OCI-M1 (cell line): Measurements from ENCODE around the gene EPB41L3.
A peak's percentile ranks its signal among the peaks of the same experiment; 100 is the strongest.
"Not testable (repeated sequence)": the region's sequence is repeated elsewhere in the genome, so short reads cannot be mapped to it uniquely, and the experiment has no call there.

Experiments
- DNase-seq: peaks from one replicate; lab custom pipeline; 2025; lab: John Stamatoyannopoulos, UW

Gene EPB41L3

DNA sequence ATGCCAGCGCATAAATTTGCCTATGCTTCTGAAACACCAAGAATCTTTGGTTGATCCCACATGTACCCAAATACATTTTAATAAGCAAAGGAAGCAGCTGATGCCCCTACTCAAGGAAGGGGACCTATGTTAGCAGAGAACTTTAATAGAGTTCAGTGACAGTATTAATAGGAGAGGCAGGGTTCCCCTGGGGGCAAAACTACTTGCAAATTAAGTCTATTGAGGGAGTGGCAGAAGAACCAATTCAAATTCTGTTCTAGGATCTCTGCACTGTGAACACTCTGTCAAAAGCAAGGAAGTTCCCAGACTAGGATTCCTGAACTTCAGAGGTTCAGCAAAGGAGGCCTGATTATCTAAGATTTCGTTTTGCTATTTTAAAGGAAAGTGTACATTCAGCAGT lies 47.5 kb downstream of the EPB41L3 start:
- DNase-seq = no peak

DNA sequence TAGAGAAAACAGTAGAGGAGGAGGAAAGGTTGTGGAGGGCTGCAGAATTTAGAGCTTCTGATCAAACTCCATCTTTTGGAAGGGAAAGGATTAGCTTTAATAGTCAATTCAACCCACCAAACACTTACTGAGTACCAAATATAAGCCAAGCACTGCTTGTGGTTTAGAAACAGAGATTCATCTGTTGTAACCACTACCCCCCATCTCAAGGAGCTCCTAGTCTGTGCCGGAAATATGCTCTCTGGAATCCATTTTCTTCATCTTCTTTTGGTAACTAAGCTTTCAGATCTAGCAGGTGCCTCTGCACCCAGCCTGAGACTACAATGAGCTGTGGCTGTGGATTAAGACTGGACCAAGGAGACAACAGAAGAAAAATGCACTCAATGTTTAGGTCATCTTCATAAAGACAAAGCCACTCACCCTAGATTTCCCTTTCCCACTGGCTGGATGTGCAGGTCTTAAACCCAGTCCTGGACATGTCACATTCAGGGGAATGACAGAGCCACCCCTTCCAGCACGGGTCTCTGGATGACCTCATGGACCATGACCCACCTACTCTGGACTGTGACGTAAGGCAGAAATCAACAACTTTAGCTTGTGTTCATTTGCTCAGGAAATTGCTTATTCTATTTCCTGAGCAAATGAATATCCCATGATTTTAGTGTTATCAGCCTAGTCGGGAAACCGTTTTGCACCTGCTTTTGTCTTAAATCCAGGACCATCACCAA lies 52.9 kb downstream of the EPB41L3 start:
- no peak for DNase-seq

DNA sequence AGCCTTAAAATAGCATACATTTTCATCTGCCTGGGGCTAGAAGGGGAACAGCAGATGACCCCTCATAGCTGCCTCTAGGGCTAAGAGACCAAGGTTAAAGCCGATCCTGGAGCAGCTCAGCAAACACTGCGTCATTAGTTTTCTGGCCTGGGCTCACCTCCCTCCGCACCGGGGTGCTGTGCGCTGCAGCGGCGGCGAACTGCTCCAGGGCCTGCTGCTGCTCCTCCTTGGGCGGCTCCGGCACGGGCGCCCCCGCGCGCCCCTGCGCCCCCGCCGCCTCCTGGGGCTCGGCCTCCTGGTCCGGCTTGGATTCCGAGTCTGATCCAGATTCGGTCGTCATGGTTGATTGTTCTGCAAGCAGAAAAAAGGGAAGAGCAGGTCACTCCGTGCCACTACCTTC lies 55.0 kb downstream of the EPB41L3 start:
- no peak for DNase-seq

DNA sequence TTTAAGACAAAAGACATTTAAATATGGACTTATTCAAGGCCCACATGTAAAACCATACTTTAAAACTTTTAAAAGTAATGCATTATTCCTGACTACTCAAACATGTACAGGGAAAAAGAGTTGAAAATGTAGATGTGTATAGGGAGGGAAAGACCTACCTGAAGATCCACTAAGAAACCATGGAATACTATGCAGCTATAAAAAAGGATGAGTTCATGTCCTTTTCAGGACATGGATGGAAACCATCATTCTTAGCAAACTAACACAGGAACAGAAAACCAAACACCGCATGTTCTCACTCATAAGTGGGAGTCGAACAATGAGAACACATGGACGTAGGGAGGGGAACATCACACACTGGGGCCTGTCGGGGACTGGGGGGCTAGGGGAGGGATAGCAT lies 55.8 kb downstream of the EPB41L3 start:
- DNase-seq = not testable (repeated sequence)

DNA sequence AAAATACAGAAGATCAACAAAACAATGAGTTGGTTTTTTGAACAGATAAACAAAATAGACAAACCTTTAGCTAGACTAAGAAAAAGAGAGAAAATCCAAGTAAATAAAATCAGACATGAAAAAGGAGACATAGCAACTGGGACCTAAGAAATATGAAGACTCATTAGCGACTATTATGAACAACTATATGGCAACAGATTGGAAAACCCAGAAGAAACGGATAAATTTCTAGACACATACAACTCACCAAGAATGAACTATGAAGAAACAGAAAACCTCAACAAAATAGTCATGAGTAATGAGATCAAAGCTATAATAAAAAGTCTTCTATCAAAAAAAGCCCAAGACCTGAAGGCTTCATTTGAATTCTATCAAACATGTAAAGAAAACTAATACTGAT lies 59.3 kb downstream of the EPB41L3 start:
- DNase-seq = no peak

DNA sequence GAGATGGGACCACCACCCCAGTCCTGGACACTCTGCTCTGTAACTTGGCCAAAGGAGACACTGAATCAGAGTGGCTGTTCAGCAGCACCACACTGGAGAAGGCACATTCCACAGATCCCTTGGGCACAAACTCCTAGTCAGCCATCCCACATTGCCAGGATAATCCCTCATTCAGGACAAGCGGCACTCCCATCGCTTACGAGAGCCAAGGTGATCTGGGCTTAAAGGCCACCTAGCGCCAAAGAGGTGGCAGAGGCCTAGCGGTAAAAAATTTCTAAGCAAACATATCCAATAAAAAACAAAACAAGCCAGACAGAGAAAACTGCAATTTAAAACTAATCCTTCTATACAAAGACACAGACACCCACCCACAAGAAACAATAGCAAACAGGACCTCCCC lies 62.2 kb downstream of the EPB41L3 start:
- DNase-seq = no peak

DNA sequence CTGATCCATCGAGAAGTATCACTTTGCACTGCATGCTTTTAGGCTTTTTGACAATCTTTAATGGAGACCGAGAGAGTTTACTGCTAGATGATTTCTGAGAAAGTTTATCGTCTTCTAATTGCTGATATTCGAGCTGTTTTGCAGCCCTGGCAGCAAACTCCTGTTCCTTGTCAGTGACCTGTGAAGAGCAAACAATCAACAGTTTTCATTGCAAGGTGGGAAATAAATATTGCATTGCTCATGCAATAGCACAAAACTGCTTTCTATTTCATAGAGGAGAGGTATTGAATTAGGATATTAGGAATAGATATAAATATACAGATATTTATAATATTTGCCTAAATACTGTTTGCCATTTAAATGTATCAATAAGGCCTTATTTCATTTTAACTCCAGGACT lies 65.5 kb downstream of the EPB41L3 start:
- DNase-seq = no peak

DNA sequence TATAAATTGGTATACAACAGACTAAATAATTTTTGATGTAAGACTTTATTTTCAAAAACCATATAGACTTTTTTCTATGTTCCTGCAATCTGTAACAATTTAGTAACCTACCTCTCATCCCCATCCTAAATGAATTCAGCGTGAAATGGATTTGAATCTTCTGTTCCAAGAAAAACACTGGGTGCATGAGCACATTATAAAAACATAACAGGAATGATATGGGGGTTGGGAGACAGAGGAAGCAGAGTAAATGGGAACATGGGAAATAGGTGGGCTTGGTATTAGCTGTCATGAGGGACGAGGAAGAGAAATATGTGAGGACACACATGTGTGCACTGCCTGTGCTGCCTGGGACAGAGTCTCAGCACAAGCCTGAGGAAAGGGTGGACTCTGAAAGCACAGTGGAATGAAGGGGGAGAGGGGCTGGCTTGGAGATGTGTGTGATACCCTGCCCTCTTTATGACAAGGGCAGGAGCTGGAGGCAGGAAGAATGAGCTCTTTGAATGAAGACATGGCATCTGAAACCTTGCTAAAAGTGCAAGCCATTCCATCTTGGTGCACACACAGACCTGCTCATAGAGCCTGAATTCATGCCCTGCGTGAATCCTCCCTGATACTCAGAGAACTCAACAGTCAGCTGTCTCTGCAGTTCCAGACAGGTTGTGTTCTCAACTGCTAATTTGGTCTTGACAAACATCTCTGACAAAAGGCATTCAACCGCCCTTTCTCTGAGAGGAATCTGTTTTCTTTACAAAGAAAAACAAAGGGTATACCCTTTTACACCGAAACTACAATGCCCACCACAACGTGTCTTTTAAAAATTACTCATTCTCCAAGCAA lies 66.6 kb downstream of the EPB41L3 start:
- no peak for DNase-seq

DNA sequence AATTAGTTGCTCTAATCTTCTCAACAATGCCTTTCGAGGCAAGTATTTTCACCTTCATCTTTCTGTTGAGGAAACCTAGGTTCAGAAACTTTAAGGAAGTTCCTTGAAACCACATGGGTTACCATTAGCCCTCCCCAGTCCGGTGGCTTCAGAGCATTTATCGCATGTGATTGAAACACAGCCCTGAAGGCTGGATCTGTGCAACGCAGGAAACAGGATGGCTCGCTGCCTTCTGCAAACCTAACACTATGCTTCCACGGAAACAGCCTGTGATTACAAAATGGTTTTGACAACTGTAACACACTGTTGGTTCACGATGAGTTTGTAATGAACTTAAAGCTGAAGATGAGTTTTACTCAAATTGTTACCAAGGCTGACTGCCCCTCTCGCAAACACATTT lies 68.5 kb downstream of the EPB41L3 start:
- peak; percentile 30 for DNase-seq

DNA sequence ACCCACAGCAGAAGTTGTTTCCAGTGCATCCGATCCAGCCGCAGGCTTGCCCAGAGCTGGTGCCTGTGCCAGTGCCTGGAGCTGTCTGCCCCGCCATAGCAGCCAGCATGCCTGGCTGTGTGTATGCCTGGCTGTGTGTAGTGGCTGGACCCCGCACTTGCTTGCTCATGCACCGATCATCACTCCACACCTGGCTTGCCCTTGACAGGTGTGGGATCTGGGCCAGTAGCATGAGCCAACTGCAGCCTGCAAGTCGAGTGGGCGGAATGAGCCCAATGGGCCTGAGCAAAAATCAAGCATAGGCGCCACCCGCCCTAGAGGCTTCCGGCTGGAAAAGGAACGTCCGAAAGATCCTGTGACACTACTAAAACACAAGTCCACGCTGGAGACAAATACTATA lies 74.5 kb downstream of the EPB41L3 start:
- no peak for DNase-seq

DNA sequence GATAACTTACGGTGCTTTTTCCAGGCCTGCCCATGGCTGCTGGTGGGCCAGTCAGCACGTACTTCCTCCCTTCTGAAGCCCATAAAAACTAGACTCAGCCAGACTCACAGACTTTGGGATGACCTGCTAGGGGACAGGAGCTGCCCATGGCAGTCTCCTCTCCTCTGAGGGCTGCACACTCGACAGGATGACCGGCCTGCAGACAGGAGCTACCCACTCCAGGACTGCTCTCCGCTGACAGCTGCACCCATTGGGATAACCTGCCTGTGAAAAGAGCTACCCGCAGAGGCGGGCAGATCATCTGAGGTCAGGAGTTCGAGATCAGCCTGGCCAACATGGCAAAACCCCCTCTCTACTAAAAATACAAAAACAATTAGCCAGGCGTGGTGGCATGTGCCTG lies 75.4 kb downstream of the EPB41L3 start:
- no peak for DNase-seq

DNA sequence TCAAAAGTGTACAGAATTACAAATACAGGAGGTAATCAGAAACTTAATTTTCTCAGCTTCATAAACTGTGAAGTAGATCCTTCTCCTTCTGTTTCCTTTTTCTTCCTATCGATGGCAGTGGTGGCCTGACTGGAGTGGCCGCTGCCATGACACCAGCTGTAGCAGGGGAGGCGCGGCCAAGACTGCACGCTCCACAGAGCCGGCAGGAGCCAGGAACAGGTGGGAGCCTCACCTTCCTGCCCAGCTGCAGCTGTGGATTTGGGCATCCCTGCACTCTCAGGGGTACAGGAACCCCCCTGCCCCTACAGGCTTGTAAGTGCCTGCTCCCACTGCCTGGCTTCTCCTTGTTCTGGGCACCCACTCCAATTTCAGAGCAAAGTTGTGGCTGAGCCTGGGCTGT lies 76.1 kb downstream of the EPB41L3 start:
- DNase-seq = no peak

DNA sequence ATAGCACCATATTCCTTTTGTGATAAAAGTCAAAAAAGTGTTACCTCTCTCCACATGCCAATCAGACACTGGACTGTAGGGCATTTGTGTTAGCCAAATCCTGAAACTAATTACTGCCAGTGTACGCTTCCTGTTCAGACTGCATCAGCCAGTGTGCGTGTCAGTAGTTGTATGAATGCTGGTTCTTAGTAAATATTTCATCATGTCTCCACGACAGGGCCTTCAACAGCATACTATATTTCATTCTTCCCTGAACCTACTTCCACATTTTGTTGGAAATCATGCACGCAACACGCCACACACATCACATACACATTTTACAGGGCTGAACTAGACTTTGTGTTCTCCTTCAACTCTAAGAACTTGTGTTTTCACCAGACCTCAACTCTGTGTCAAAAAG lies 77.5 kb downstream of the EPB41L3 start:
- peak; percentile 38 for DNase-seq

DNA sequence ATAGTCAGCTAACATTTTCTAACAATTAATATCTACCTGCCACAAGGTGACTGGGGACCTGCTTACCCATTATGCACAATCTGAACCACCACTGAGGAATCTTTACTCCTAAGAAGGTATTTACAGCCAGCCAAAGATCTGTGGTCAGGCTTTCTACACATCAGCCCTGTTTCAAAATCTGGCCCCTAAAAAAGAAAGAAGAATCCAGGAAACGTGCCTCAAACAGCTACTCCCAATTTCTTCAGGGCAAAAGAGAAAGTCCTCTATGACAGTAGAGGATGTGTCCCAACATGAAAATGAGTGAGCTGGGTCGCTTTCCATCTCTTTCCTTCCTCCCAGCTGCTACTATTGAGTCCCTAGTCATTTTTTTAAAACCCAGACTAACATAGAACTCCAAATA lies 79.5 kb downstream of the EPB41L3 start:
- DNase-seq = no peak

DNA sequence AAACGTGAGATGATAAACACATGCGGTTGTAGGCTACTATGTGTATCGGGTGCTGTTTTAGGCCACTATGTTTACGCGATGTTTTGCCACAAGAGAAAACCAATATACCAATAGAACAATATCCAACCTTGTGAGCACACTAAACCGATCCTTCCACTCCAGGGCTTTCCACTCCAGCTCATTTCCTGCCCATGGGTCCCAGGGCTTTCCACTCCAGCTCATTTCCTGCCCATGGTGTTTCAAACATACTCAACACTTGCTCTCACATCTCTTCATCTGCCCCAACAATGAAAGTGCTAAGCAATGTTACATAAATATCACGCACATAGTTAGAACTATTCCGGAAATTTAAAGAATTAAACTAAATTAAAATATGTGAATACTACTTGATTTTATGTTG lies 80.0 kb downstream of the EPB41L3 start:
- no peak for DNase-seq

DNA sequence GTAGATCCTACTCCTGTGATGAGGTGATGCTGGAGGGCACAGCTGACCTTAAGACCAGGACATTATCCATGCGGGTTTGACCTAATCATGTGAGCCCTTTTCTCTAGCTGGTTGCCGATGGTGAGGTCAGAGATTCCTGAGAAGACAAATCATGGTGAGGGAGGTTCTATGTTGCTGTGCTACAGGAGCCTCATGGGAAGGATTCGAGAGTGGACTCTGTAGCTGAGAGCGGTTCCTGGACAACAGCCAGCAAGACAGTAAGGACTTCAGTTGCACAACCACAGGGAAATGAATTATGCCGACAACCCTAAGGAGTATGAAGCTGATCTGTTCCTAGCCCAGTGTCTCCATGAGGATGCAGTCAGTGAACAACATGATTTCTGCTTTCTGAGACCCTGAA lies 80.4 kb downstream of the EPB41L3 start:
- peak; percentile 8 for DNase-seq

DNA sequence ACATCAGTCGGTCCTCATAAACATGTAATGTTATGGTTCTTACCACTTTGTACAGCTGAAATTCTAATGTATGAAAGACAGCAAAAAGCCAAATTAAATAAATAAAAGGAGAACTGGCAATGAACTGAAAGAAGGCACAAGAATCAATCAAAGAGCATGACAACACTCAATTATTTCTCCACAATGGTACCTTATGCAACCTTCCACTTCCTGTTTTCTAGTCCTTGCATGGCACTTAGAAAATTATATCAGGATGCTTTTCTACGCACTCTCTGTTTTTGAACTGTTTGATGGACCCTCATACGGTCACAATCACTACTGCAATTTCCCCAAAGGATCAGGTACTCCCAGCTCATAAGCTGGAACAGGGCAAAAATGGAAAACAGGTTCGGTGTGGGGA lies 81.6 kb downstream of the EPB41L3 start:
- DNase-seq = no peak

DNA sequence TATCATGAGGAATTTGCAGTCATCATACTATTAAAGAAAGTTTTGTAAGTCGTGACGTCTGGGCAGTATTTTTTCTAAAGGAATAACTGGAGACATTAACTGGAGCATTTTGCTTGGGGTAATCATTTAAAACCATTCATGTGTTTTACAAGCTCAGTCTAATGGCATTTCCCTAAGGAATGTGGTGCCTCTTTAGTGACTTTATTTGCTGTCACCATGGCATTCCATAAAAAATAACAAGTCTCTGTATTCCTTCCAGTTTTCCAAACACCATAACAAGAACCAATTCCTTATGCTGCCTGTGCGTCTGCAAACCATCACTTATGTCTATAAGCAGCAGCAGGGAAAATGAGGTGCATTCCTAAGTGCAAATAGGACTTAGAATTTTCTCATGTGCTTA lies 82.8 kb downstream of the EPB41L3 start:
- DNase-seq = no peak

DNA sequence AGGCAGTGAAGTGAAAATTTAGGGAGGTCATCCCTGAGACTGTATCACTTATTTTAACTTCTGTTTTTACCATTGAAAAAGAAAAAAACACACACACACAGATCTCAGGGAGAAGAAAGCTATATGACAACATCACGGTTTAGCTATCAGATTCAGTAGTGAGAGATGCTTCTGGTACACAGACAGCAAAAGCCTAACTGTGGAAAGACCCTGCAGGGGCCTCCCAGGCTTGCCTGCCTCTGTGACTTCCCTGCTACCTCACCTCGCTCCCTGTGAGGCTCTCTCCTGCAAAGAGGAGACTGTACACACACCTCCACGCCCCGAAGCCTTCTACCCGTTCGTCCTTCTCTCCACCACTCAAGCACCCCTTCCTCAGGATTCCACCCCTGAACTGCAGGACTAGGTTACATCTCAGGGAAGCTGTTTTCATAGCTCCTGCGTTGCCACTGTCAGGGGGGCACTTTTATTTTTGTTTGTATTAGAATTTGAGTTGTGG lies 86.3 kb downstream of the EPB41L3 start:
- no peak for DNase-seq

DNA sequence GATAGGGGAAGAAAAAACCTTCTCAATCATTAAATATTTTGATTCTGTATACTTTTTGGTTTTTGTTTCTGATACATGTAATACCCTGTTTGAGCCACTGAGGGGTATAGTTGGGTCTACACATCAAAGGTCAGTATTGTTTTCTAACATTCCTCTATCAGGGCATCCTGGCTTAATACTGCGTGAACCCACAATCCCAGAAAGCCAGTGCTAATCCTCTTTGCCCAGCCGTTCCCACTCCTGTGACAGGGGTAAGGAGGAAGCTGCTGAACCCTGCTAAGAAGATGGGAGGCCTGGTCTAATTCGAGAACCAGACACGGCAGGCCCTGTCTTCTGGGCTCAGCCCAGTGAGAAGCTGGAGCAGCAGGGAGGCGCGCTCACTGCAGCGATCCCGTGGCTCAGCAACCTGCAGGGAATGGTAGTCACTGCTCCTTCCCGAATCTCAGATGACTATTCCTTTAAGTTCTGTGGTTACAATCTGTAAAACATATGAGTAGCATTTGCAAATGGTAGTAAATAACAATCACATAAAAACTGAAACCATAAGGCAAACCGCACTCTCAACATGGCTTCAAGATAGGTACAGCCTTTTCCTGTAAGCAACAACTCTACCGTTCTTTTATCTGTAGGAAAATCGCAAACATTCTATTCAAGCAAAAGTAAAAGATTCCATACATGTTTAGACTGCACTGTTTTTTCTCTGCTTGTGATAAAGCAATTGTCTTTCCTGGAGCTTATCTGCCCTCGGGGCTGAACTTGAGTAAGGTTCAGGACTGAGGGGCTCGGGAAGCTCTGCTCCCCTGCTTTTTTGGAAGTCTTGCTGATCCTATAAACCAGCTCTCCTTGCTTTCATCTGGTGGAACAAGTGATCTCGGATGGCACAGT lies 87.0 kb downstream of the EPB41L3 start:
- peak; percentile 28 for DNase-seq

DNA sequence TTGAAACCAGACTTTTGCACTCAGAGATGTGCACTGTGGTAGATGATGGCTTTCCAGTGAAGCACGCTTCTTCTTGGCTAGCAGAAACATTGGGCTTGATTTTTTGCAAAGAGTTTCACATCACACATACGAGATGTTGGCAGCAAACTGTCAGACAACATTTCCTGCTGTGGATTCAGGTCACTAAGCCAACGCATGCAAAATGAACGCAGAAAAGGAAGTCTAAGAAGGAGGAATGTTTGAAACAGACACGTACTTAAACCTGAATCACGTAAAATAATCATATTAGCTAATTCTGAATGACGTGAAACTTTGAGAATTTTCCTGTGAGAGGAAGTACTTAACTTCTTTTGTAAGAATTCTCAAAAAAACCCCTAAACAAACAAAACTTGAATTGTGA lies 88.1 kb downstream of the EPB41L3 start:
- DNase-seq = no peak

DNA sequence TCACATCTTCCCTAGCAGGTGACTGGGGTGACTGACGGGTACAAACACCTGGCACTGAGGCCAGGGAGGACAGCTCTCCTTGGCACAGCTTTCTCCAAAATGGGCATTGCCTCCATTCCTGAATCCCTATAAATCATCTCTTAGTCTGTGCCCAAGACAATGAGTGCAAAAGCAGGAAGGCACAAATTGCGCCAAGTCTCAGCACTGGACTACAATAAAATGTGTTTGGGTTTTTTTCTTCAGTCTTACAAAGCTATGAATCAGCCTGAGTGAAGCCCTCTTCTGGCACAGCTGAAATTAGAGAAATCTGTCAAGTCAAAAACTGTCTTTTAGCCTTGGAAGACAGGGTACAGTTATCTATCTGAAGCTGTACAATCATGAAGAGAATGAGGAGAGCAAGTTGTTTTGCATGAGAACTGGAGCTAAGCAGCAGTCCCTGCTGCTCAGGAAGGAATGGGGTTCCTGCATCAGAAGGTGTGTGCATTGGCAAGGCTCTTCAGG lies 90.8 kb downstream of the EPB41L3 start:
- DNase-seq = no peak
